ENCODE results near the gene BAMBI. TPM values are rescaled to one million over a fixed set of nuclear protein-coding genes. Genes with fewer than 3 reads are reported as not detected.

Gene BAMBI
- polyA plus RNA-seq, 3 donors: 0.08 to 1.3 (median 0.09) TPM

- WGBS (ENCODE audit: insufficient coverage): 60% methylated on average over 7 of the region's 8 CpGs
- no peak overlapping the region for H3K27ac ChIP-seq (ENCODE audit: low read depth in 1 of 2, low read length in 2 of 2)
Measured at GRCh38 chr10:28705472-28705871, 28.2 kb downstream of the BAMBI start.

GRCh38 chr10:28709001-28709710 lies 31.8 kb downstream of the BAMBI start:
- Histone ChIP-seq H3K9ac (ENCODE audit: insufficient read depth, low read length, poor library complexity, severe bottlenecking) (no peak overlapping the region), H2AFZ (ENCODE audit: insufficient read depth, low read depth, low read length, poor library complexity, severe bottlenecking) (no peak overlapping the region)
- H3K27me3 Mint-ChIP-seq (ENCODE audit: low read depth in 3 of 3): peaks cover 4 to 21% (median 7%) of the 10 kb centered on the region in 3 donors

More at GRCh38 chr10:28705472-28705871, 28.2 kb downstream of the BAMBI start:
- H3K36me3 ChIP-seq (replicated peaks in 1 of 2; ENCODE audit: control insufficient read depth in 1 of 2, insufficient read depth in 2 of 2, low read length in 2 of 2): no peaks in the 10 kb centered on the region
- no peak overlapping the region for H3K9ac ChIP-seq (ENCODE audit: insufficient read depth, low read length, poor library complexity, severe bottlenecking)
- no peak overlapping the region for H2AFZ ChIP-seq (ENCODE audit: insufficient read depth, low read depth, low read length, poor library complexity, severe bottlenecking)
- H3K4me1 Mint-ChIP-seq: no peaks in the 10 kb centered on the region
- no peaks in the 10 kb centered on the region for H4K20me1 ChIP-seq (ENCODE audit: insufficient read depth, low read length)
- H3K27me3 ChIP-seq (ENCODE audit: control insufficient read depth in 2 of 2, insufficient read depth in 2 of 2, low read length in 2 of 2): no peaks in the 10 kb centered on the region
- H3K9me3 ChIP-seq (replicated peaks in 1 of 2; ENCODE audit: control insufficient read depth in 1 of 2, insufficient read depth in 1 of 2, low read length in 2 of 2): no peaks in the 10 kb centered on the region
- no peak overlapping the region for H3K4me3 Mint-ChIP-seq
- H3K27me3 Mint-ChIP-seq (ENCODE audit: low read depth in 3 of 3): peaks cover 6 to 27% (median 13%) of the 10 kb centered on the region in 3 donors
- no peak for DNase-seq
- H3K36me3 Mint-ChIP-seq: no peaks in the 10 kb centered on the region
- no peak overlapping the region for H3K4me3 ChIP-seq (replicated peaks in 1 of 3; ENCODE audit: low read depth in 2 of 3, low read length in 3 of 3)
- peak overlapping the region in 1 of 7 donors; percentile 16 for H3K27ac Mint-ChIP-seq
- intact Hi-C loops (cut with micrococcal nuclease): no loop called here
- peaks cover 0 to 3% (median 0%) of the 10 kb centered on the region in 7 donors for H3K9me3 Mint-ChIP-seq
- H3K79me2 ChIP-seq (ENCODE audit: insufficient read depth, low read length): no peaks in the 10 kb centered on the region
- H3K4me1 ChIP-seq (ENCODE audit: control insufficient read depth in 1 of 2, insufficient read depth in 2 of 2, low read length in 2 of 2): no peaks in the 10 kb centered on the region
- H3K4me2 ChIP-seq (replicated peaks; ENCODE audit: extremely low read depth, low read length, poor library complexity, severe bottlenecking): no peak overlapping the region
- TF ChIP-seq CTCF (IDR thresholded peaks at IDR 0.05): no peak

More at GRCh38 chr10:28709001-28709710, 31.8 kb downstream of the BAMBI start:
- Histone ChIP-seq H4K20me1 (ENCODE audit: insufficient read depth, low read length) (no peaks in the 10 kb centered on the region), H3K4me1 (ENCODE audit: control insufficient read depth in 1 of 2, insufficient read depth in 2 of 2, low read length in 2 of 2) (no peaks in the 10 kb centered on the region), H3K4me2 (replicated peaks; ENCODE audit: extremely low read depth, low read length, poor library complexity, severe bottlenecking) (no peak overlapping the region), H3K4me3 (replicated peaks in 1 of 3; ENCODE audit: low read depth in 2 of 3, low read length in 3 of 3) (no peak overlapping the region), H3K79me2 (ENCODE audit: insufficient read depth, low read length) (no peaks in the 10 kb centered on the region), H3K36me3 (replicated peaks in 1 of 2; ENCODE audit: control insufficient read depth in 1 of 2, insufficient read depth in 2 of 2, low read length in 2 of 2) (no peaks in the 10 kb centered on the region), H3K9me3 (replicated peaks in 1 of 2; ENCODE audit: control insufficient read depth in 1 of 2, insufficient read depth in 1 of 2, low read length in 2 of 2) (no peaks in the 10 kb centered on the region), H3K27me3 (ENCODE audit: control insufficient read depth in 2 of 2, insufficient read depth in 2 of 2, low read length in 2 of 2) (no peaks in the 10 kb centered on the region), H3K27ac (ENCODE audit: low read depth in 1 of 2, low read length in 2 of 2) (no peak overlapping the region)
- DNase-seq: no peak
- intact Hi-C loops (cut with micrococcal nuclease): no loop called here
- Mint-ChIP-seq H3K36me3 (no peaks in the 10 kb centered on the region), H3K4me3 (no peak overlapping the region), H3K27ac (no peak overlapping the region), H3K9me3 (peaks cover 0 to 9% (median 3%) of the 10 kb centered on the region in 7 donors), H3K4me1 (no peaks in the 10 kb centered on the region)
- no peak for TF ChIP-seq CTCF (IDR thresholded peaks at IDR 0.05)
- whole genome bisulfite sequencing (ENCODE audit: insufficient coverage): 96% methylated on average over 3 of the region's 9 CpGs

Measured in CD14-positive monocyte (primary cell).